GM10248 (cell line): ENCODE results near the gene ZNF526.

Source experiments
- CTCF ChIA-PET: fragments of 300-600 bp; sonication (Branson Sonifier 250); formaldehyde crosslinking; extraction: SDS; loops from one replicate; lab custom pipeline; 2021; ENCODE audit warnings: antibody characterized with exemption; lab: Yijun Ruan, JAX
- POLR2A ChIA-PET: fragments of 350-650 bp; sonication (Branson Sonifier 250); formaldehyde crosslinking; extraction: SDS; loops from one replicate; lab custom pipeline; 2020; ENCODE audit warnings: antibody characterized with exemption; lab: Yijun Ruan, JAX
- DNase-seq: peaks from one replicate; pipeline ENCODE4 v3.0.0; 2012; ENCODE audit errors: extremely low spot score
- TF ChIP-seq, protein P1 (sequence below): IDR thresholded peaks from 2 replicates; pipeline ENCODE4 v1.5.1; 2012; ENCODE audit warnings: mild to moderate bottlenecking, low read depth; ENCODE audit errors: extremely low read depth, missing control alignments, control extremely low read depth

ZNF526 gene

DNA sequence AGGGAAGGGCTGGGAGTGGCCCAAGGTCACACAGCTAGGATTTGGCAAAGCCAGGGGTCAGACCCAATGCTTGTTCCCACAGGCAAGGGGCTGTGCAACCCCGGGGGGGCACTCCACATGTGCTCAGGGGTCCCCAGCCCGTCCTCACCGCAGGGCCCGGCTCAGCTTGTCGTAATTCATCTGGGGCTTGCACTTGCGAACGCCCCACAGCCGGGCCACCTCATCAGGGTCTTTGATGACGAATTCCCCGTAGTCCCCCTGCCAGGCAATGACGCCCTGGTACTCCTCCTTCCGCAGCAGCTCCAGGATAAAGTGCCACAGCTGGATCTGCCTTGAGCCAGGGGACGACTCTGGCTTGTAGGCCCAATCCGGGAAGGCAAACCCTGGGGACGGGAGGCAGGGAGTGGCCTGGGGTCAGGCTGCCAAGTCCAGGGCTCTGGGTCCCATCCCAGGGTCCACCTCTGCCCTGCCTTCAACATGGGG is 30.1 kb downstream of the ZNF526 start:
- TF ChIP-seq, protein P1, sequence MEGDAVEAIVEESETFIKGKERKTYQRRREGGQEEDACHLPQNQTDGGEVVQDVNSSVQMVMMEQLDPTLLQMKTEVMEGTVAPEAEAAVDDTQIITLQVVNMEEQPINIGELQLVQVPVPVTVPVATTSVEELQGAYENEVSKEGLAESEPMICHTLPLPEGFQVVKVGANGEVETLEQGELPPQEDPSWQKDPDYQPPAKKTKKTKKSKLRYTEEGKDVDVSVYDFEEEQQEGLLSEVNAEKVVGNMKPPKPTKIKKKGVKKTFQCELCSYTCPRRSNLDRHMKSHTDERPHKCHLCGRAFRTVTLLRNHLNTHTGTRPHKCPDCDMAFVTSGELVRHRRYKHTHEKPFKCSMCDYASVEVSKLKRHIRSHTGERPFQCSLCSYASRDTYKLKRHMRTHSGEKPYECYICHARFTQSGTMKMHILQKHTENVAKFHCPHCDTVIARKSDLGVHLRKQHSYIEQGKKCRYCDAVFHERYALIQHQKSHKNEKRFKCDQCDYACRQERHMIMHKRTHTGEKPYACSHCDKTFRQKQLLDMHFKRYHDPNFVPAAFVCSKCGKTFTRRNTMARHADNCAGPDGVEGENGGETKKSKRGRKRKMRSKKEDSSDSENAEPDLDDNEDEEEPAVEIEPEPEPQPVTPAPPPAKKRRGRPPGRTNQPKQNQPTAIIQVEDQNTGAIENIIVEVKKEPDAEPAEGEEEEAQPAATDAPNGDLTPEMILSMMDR: no peak
- POLR2A ChIA-PET: no interaction called here
- CTCF ChIA-PET: interaction anchor here (0.8 to 1.2 kb wide), 3 partner anchors 20 to 46 kb away, joined by 3 to 5 read pairs (median 5); no protein-coding TSS in a partner anchor
- DNase-seq: no peak

DNA sequence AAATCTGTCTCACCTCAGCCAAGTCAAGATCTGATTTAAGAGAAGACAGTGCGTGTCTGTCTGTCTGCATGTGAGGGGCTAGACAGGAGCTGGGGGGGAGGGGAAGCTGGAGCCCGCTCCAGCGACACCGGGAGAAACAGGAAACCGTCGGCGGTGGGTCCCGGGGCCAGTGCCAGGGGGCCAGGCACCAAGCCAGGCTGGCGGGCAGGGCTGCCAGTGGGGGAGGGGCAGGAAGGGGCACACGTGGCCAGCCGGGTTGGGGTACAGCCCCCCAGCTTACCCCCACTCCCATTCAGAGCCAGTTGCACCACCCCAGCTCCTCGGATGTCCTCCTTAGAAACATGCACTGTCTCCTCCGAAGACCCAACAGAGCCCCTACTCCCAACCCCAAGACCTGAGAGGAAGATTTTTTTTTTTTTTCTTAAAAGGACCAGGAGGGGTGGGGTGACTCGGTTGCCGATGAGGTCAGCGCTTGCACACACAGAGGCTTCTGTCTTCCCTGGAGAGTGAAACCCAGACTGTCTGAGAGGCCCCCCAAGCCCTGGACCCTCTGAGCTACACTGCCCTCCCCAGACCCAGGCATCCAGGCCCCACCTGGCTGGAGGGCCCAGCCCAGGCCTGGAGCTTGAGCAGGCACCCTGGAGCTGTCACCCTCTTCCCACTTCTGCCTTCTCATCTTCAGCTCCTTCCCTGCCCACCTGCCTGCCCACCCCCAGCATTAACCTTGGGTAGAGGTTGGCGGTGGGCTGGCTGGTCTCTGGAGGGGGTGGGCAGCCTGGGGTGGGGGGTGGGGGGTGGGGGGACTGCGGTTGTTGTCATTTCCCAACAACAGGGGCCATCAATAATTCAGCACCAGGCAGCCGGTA is 30.8 kb downstream of the ZNF526 start:
- TF ChIP-seq, protein P1: no peak
- DNase-seq: no peak
- POLR2A ChIA-PET: interaction anchor here (0.5 to 0.6 kb wide), 2 partner anchors 53 to 63 kb away, joined by 7 to 9 read pairs; no protein-coding TSS in a partner anchor
- CTCF ChIA-PET: interaction anchor here (1.2 kb wide), 1 partner anchor 8 kb away, joined by 5 read pairs; no protein-coding TSS in a partner anchor

DNA sequence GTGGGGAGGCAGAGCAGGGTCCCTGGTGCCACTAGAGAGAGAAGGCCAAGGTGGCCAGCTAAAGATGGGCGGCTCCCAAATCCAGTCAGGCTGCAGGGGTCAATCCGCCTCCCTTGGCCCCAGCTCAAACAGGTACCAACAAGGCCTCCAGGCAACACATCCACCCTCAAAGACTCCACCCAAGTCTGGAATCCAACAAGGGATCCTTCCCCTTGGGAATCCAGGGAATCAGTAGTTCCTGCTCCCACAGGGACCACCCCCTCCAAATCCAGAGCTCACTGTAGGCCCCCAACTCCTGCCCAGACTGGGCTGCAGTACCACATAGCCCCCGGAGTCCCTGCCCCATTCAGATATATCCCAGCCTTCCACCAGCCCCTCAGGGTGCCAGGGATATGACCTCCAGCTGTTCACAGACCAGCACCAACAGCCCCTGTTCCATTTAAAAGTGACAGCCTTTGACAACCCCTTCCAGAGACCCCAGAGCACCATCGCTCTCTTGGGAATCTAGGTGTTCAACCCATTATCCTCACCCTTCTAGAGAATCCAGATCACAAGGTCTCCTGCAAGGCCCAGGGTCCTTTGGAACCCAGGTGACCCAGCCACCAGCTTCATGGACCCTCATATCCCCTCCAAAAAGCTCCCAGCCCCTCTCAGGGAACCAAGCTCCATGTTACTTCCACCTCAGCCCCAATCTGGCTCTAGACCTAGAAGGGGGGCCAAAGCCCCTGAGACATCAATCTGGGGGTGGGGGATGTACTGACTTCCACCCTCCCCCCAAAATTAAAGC is 31.7 kb downstream of the ZNF526 start:
- CTCF ChIA-PET: interaction anchor here (1.0 to 1.2 kb wide), 3 partner anchors 9 to 45 kb away, joined by 3 to 5 read pairs (median 4); no protein-coding TSS in a partner anchor
- POLR2A ChIA-PET: interaction anchor here (0.6 kb wide), 1 partner anchor 53 kb away, joined by 7 read pairs; no protein-coding TSS in a partner anchor

DNA sequence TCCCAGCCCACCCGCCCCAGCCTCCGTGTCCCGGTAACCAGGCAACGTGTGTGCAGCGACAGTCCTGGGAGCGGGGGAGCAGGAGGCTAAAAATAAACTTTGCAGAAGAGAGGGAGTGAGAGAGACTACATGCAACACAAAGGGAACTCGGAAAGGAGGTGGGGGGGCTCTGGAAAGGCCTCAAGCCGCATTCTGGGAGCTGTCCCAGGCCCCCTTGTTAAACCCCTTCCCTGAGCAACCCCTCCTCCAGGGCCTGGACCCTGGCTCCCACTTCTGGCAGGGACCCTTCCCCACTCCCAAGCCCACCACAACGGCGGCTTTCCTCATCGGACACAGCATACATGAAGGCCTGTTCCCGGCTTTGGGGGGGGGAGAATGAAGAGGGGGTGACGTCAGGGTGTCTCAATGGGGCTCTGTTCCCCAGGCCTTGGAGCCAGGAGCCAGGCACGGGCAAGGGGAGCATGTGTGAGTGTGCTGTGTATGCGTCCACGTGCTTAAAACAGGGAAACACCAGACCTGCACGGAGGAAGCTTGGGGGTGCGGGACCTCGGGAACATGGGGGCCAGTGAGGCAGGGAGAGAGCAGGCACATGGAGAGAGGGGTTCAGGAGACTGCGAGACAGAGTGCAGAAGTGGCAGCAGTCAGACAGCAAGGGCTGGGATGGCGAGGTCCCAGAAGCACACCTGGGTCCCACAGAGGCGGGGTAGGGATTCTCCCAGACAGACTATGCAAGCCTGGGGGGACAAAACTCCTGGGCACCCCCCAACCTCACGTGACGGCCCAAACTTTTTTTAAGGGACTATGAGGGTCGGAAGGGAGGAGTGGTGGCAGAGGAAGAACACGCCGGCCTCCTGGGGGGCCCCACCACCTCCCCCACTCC is 32.5 kb downstream of the ZNF526 start:
- TF ChIP-seq, protein P1: no peak
- ChIA-PET POLR2A (no interaction called here), CTCF (interaction anchor here (1.0 to 1.2 kb wide), 3 partner anchors 10 to 44 kb away, joined by 3 to 5 read pairs (median 4); no protein-coding TSS in a partner anchor)
- no peak for DNase-seq

More for the DNA sequence above, 31.7 kb downstream of the ZNF526 start:
- DNase-seq: no peak
- TF ChIP-seq, protein P1: no peak

DNA sequence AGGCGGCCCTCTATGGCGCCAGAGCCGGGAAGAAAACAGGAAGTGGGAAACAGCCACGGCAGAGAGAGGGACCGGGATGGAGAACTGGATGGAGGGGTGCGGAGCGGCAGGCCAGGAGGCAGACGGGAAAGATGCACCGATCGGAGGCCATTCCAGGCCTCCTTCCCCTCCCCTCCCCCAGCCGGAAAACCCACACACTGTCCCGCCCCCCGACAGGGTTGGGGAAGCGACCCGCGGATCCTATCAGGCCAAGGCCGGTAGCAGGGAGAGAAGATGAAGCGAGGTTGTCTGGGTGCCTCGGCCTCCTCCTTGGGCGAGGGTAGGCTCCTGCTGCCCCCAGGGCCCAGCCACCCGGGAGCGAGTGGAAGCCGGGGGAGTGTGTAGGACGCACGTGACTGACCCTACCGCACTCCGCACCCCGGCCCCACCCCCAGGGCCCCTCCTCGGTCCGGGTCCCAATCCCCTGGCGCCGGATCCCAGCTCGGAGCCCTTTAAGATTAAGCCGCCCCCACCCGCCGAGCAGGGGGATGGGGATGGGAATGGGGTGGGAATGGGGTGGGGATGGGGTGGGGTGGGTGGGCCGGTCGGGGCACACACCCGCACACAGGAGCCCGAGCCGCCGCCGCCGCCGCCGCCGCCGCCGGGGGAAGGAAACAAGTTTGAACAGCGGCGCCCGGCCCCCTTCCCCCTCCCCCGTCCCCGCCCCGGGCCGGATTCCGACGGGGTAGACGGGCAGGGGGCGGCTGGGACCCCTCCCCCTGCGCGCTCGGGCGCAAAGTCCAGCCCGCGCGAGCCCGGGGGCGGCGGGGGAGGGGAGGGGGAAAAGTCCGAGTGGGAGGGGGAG is 33.4 kb downstream of the ZNF526 start:
- TF ChIP-seq, protein P1: no peak
- CTCF ChIA-PET: no interaction called here
- POLR2A ChIA-PET: no interaction called here
- peak; percentile 62 for DNase-seq
